Keratinocyte (primary cell): ENCODE data around the gene USP28.

Experiments used
- EZH2 ChIP-seq: IDR thresholded peaks from one replicate; pipeline ENCODE4 v1.6.1; 2012; ENCODE audit warnings: inconsistent platforms, mild to moderate bottlenecking, low read length, moderate library complexity
- TF ChIP-seq, protein P1 (sequence below), 3 experiments: IDR thresholded peaks in 1 of 3; conservative IDR thresholded peaks in 1 of 3; optimal IDR thresholded peaks in 1 of 3; 2 replicates in 2 of 3; 3 replicates in 1 of 3; pipeline versions ENCODE3 to v1.5.1; 2011; ENCODE audit warnings: low read length in 3 of 3, mild to moderate bottlenecking in 3 of 3, moderate library complexity in 2 of 3, control low read depth in 1 of 3, inconsistent platforms in 1 of 3; ENCODE audit not compliant: insufficient read depth in 2 of 3; ENCODE audit errors: extremely low read depth in 1 of 3

DNA sequence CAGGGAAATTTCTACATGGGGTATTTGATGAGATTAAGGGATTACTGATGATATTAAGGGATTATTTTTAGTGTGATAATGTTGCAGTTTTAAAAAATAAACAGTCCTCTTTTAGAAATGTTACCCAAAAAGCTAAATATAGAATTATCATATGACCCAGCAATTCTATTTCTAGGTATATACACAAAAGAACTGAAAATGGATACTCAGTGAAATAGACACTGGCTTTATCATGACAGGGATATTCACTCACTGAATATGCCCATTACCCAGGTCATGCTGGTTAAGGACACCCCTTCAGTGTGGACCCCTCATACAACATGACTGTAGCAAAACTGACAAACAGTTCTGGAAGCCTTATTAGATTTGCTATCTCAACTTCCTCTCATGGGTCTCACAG, 27.8 kb downstream of the USP28 start:
- no peak for TF ChIP-seq EZH2
- TF ChIP-seq, protein P1, sequence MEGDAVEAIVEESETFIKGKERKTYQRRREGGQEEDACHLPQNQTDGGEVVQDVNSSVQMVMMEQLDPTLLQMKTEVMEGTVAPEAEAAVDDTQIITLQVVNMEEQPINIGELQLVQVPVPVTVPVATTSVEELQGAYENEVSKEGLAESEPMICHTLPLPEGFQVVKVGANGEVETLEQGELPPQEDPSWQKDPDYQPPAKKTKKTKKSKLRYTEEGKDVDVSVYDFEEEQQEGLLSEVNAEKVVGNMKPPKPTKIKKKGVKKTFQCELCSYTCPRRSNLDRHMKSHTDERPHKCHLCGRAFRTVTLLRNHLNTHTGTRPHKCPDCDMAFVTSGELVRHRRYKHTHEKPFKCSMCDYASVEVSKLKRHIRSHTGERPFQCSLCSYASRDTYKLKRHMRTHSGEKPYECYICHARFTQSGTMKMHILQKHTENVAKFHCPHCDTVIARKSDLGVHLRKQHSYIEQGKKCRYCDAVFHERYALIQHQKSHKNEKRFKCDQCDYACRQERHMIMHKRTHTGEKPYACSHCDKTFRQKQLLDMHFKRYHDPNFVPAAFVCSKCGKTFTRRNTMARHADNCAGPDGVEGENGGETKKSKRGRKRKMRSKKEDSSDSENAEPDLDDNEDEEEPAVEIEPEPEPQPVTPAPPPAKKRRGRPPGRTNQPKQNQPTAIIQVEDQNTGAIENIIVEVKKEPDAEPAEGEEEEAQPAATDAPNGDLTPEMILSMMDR (optimal IDR thresholded peaks at IDR 0.05 in 1 of 3, IDR thresholded peaks at IDR 0.05 in 1 of 3, conservative IDR thresholded peaks at IDR 0.05 in 1 of 3; ENCODE audit: extremely low read depth in 1 of 3, insufficient read depth in 2 of 3, low read length in 3 of 3): no peak
